Activated CD4-positive, alpha-beta T cell treated with anti-CD3 and anti-CD28 coated beads for 4 hours (primary cell): Measurements from ENCODE around the gene ZNF112.
"Not testable (repeated sequence)": the region's sequence is repeated elsewhere in the genome, so short reads cannot be mapped to it uniquely, and the experiment has no call there.

Experiments used
- DNase-seq, 2 donors: peaks; one replicate each; pipeline ENCODE4 v3.0.0-alpha.2; 2020

ZNF112 gene

GRCh38 chr19:44356383-44357111 lies at the start of gene ZNF112:
TSS of gene ZNF112 (minus strand) at chr19:44356680. CDS start at chr19:44340539, 16,141 bp downstream.
- no peak for DNase-seq

GRCh38 chr19:44401139-44402115 lies 44.9 kb upstream of the ZNF112 start, which contains the start of gene ZNF285:
TSS of gene ZNF285 (minus strand) at chr19:44401608. CDS start at chr19:44397213, 4,395 bp downstream.
- DNase-seq, result peak; percentile 46 to 70

- not testable (repeated sequence) for DNase-seq
Measured at GRCh38 chr19:44389268-44389667, 32.8 kb upstream of the ZNF112 start.

DNA sequence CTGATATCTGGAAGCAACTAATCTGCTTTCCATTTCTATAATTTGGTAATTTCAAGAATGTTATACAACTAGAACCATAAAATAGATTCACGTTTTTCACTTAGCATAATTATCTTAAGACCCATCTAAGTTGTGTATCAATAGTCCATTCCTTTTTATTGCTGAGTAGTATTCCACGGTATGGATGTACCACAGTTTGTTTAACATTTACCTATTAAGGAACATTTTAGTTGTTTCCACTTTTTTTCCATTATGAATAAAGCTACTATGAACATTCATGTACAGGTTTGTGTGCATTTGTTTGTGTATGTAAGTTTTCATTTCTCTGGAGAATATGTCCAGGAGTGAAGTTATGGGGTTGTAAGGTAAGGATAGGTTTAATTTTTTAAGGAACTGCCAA lies 18.3 kb upstream of the ZNF112 start:
- no peak for DNase-seq

DNA sequence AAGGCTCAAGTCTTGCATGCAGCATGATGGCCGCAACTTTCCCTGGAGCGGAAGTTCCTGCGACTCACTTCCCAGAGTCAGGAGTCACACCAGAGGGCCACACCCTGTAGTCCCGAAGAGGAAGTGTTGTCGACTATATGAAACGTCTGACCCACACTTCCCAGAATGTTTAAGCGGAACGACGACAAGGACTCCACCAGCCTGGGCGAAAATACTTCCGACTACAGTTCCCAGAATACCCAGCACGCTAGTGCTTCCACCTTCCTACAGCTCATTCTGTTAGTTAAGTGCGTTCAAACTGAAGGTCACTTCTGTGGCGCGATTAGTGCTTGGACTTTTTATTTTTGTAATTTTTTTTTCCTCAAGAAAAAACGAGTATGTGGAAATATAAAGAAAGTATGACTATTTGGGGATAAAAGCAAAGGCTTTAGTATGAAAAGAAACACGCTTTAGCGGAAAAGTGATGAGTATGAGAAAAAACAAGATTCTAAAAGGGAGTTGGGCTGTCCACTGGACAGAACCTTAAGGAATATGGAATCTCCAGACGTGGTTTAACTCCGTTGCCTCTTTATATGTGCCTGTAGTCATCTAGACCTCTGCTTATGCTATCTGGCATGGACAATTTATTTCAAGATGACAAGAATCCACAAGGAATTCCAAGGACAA lies 15.5 kb upstream of the ZNF112 start:
- no peak for DNase-seq

- no peak for DNase-seq
Measured at GRCh38 chr19:44367024-44367423, 10.5 kb upstream of the ZNF112 start.

DNA sequence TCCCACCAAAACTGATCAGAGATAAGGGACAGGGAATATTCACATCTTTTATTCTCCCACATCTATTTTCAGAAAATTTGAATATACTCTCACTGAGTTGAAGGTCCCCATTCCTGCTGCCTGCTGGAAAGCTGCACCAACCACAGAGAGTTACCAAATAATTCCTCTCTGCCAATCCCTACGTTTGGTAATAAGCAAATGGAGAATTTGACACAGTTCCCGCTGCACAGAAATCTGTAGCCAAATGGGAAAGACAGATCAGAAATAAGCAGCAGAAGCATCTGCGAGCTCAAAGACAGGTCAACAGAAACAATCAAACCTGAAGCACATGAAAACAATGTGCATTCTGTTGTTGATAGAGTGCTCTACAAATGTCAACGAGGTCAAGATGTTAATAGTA lies 9.9 kb downstream of the ZNF112 start:
- DNase-seq, result no peak

DNA sequence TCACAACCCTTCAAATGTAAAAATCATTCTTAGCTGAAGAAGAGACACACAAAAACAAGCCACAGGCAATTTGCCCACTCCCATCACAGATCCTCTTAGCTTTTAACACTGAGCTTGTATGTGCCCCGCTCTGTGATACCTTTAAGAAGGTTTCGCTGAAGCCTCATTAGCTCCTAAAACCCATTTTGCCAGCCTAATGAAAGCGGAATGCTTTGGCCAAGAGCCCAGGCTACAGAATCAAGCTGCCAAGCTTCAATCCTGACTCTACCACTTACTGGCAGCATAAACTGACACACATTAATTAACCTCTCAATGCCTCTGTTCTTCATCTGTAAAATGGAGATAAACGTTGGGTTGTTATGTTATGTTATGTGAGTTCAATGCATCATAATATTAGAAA lies 10.5 kb downstream of the ZNF112 start:
- DNase-seq, result no peak

DNA sequence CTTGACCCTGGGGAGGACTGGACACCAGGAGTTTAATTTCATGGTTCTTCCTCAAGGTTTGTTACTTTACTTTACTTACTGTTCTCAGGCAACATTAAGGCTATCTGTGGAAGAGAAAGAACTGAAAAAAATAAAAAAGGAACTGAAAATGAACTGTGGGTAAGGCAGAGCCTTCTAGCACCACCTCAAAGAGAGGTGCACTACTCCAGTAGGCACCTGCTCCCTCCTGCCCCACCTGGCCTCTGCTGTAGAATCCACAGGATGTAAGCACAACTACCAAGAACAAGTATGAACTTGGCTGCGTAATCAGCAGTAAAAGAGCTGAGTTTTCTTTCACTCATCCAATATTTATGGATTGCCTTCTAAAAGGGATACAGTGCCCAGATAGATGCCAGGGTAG lies 12.2 kb downstream of the ZNF112 start:
- DNase-seq, result no peak

DNA sequence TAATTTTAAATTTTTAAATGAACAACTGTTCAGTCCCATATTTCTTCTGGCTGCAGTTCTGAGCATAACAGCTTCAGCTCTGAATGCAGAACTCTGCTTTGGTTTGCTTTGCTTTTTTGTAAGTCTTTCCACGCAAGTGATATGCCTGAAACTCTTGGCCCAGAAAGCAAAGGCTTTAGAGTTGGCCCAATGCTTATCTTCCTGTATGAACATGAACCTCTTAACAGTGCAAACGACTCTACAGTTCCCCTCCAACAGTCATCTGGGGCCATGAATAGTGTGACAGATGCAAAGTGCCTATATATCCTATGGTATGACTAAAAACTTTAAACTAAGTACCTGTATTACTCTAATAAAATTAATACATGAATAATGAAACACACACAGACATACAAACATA lies 14.7 kb downstream of the ZNF112 start:
- no peak for DNase-seq

- not testable (repeated sequence) for DNase-seq
Measured at GRCh38 chr19:44334639-44335038, 21.8 kb downstream of the ZNF112 start.

- DNase-seq, result no peak
Measured at GRCh38 chr19:44332145-44332544, 24.3 kb downstream of the ZNF112 start.

DNA sequence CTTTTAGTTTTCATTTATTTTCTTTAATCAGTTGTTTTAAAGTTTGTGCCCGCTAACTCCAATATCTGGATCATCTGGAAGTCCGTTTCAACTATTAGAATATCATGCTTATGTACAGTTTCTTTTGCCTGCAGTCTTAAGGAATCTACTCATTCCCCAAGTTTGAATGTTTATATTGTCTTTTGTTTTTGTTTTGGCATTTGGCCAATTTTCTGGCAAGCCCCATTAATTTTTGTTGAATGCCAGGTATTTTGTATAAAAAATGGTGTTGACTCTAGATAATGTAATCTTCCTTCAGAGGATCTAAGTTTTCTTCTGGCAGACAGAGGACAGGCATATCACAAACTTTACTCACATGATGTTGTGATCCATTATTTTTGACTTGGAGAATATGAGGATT lies 40.6 kb downstream of the ZNF112 start:
- no peak for DNase-seq

DNA sequence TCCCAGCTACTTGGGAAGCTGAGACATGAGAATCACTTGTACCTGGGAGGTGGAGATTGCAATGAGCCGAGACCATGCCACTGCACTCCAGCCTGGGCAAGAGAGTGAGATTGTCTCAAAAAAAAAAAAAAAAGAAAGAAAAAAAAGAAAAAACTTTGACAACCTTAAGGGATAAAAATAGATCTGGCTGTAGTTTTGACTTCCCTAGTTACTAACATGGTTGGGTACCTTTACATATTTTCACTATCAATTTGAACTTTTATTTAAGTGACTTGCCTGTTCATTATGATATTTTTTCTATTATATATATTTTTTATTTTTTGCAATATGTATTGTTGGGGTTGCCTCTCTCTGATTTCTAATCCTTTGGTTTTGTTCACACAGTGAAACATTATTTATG lies 43.2 kb downstream of the ZNF112 start:
- DNase-seq, result no peak

DNA sequence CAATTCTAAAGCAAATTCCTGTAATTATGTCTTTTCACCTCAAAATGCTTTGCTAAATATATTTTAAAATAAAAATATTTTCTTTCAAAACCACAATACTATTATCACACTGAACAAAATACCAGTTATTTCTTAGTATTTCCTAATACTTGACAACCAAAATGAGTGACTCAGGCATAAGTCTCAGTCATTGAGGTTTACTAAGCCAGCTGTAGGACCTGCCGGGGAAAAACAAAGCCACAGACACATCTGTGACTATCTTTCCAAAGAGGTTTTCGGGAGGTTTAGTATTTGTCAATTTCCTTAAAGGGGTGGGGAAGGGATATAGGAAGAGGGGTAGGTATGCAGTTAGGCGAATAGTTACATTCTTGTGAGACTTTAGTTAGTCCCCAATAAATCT lies 48.5 kb downstream of the ZNF112 start:
- DNase-seq, result no peak

- DNase-seq, result no peak
Measured at GRCh38 chr19:44306283-44306682, 50.2 kb downstream of the ZNF112 start.

DNA sequence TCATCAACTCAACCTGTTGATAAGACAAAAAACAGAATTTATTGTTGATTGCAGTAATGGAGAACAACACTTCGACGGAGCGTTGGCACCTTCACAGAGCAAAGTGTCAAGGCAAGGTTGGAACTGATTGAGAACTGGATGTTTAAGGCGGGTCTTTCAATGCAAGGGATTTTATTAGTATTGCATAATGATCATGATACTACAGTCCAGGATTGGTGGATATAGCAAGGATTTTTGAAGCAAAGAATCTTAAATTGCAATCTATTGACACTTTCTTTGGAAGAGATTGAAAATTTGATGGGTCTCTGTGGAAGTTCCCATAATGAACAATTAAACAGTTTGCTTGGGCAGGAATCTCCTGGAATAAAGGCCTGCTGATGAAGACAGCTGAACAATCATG lies 51.0 kb downstream of the ZNF112 start:
- DNase-seq, result no peak

- peak; percentile 67 to 68 for DNase-seq
Measured at GRCh38 chr19:44304659-44305193, 51.8 kb downstream of the ZNF112 start, which contains the start of gene ZNF235. TSS of gene ZNF235 (minus strand) at chr19:44305025. CDS start at chr19:44303404, 1,621 bp downstream.

DNA sequence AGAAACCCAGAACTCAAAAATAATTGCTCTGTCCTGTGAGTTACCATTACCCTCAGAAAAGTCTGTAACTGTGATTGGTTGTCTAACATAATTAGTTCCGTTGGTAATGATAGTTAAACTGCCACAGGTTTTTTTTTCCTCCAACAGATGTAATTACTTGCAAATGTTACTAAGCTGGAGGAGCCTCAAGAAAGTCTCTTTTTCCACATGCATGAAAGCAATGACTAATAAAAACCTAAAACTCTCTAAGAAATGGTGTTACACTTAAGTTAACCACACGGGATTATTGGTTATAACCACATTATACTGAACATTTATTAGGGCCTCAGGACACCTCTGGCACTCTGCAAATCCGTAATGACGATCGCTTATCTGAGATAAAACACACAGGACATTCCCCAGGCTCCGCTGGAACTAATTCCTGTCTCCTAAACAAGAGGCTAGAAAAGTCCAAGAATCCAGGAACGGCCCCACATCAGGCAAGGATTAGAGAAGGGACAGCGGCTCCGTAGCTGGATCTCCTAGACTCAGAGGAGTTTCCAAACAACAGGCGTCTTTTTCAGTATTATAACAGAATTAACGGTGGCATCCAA lies 52.4 kb downstream of the ZNF112 start:
- no peak for DNase-seq

- DNase-seq, result no peak
Measured at GRCh38 chr19:44303320-44303719, 53.2 kb downstream of the ZNF112 start.

GRCh38 chr19:44284968-44285367 lies 71.5 kb downstream of the ZNF112 start:
- no peak for DNase-seq

GRCh38 chr19:44282846-44283245 lies 73.6 kb downstream of the ZNF112 start:
- DNase-seq, result no peak
